HG02970 (cell line): Measurements from ENCODE around the gene MC1R.
A peak's percentile ranks its signal among the peaks of the same experiment; 100 is the strongest.
"Not testable (repeated sequence)": the region's sequence is repeated elsewhere in the genome, so short reads cannot be mapped to it uniquely, and the experiment has no call there.

Source experiments
- ATAC-seq: cut with Tn5 transposase; IDR thresholded peaks from one replicate; pipeline ENCODE4 v1.9.1; 2021; ENCODE audit warnings: mild to moderate bottlenecking, moderate library complexity, moderate number of reproducible peaks; ENCODE audit not compliant: unreplicated experiment, low FRiP score

MC1R gene

GRCh38 chr16:89913408-89914387, 5.0 kb upstream of the MC1R start:
- no peak for ATAC-seq

GRCh38 chr16:89914642-89915285, 3.9 kb upstream of the MC1R start:
- not testable (repeated sequence) for ATAC-seq

GRCh38 chr16:89915303-89916232, 3.1 kb upstream of the MC1R start:
- no peak for ATAC-seq

GRCh38 chr16:89917773-89918452, 749 bp upstream of the MC1R start:
- ATAC-seq, result peak; percentile 52

GRCh38 chr16:89919535-89920406, 1.1 kb downstream of the MC1R start:
- ATAC-seq, result no peak

GRCh38 chr16:89920723-89921122, 2.1 kb downstream of the MC1R start:
- no peak for ATAC-seq

- ATAC-seq, result no peak
These were observed 2.6 kb downstream of the MC1R start for GRCh38 chr16:89921131-89921701.

- no peak for ATAC-seq
These were observed 3.2 kb downstream of the MC1R start for GRCh38 chr16:89921702-89922476.

GRCh38 chr16:89922477-89922883, 3.8 kb downstream of the MC1R start:
- ATAC-seq, result no peak

GRCh38 chr16:89922884-89923639, 4.4 kb downstream of the MC1R start, which contains the start of gene TUBB3:
Gene TUBB3, plus strand, starts transcription at chr16:89923342. Its CDS starts 60 bp downstream, at chr16:89923402.
- ATAC-seq, result no peak

GRCh38 chr16:89923640-89924296, 5.1 kb downstream of the MC1R start:
- no peak for ATAC-seq

- no peak for ATAC-seq
These were observed 5.7 kb downstream of the MC1R start for GRCh38 chr16:89924297-89924924.

GRCh38 chr16:89924925-89925307, 6.3 kb downstream of the MC1R start:
- ATAC-seq, result no peak

GRCh38 chr16:89925596-89926079, 7.0 kb downstream of the MC1R start:
- no peak for ATAC-seq

GRCh38 chr16:89931305-89931896, 12.7 kb downstream of the MC1R start:
- no peak for ATAC-seq

- no peak for ATAC-seq
These were observed 13.3 kb downstream of the MC1R start for GRCh38 chr16:89931964-89932363.
